Natural killer cell (primary cell): ENCODE data around the gene PSRC1. TPM values are rescaled to one million over a fixed set of nuclear protein-coding genes. Genes with fewer than 3 reads are reported as not detected.

Experiments used
- ATAC-seq, 3 donors: fragments of 150-1000 bp in 2 of 3; fragments of 200-7000 bp in 1 of 3; cut with Tn5 transposase; 1 replicate in 1 of 3; 2 replicates in 2 of 3; pipeline ENCODE4 v1.10.0; 2021; ENCODE audit warnings: mild to moderate bottlenecking in 2 of 3, moderate library complexity in 2 of 3
- DNase-seq, 2 donors: peaks; one replicate each; pipeline versions ENCODE4 v3.0.0 to v3.0.0-alpha.2; 2013 to 2021; ENCODE audit warnings: mixed read lengths in 1 of 2
- H3K27ac ChIP-seq: one replicate; pipeline ENCODE4 v1.5.1; 2013; ENCODE audit warnings: mild to moderate bottlenecking, low read length
- H3K27me3 ChIP-seq: one replicate; pipeline ENCODE4 v1.6.1; 2013; ENCODE audit warnings: low read length; ENCODE audit not compliant: control insufficient read depth, insufficient read depth
- H3K36me3 ChIP-seq: one replicate; pipeline ENCODE4 v1.6.1; 2013; ENCODE audit warnings: low read length; ENCODE audit not compliant: control insufficient read depth, insufficient read depth
- H3K4me1 ChIP-seq: one replicate; pipeline ENCODE4 v1.6.1; 2013; ENCODE audit warnings: low read length; ENCODE audit not compliant: control insufficient read depth, insufficient read depth
- H3K4me3 ChIP-seq: one replicate; pipeline ENCODE4 v1.5.1; 2013; ENCODE audit warnings: low read length
- H3K9me3 ChIP-seq: one replicate; pipeline ENCODE4 v1.6.1; 2013; ENCODE audit warnings: low read length; ENCODE audit not compliant: control insufficient read depth, insufficient read depth
- H3K27ac Mint-ChIP-seq, 2 donors: one replicate each; pipeline ENCODE4 v1.8.0; 2022; ENCODE audit warnings: mild to moderate bottlenecking in 2 of 2, mixed read lengths in 2 of 2, moderate library complexity in 1 of 2
- H3K27me3 Mint-ChIP-seq, 2 donors: one replicate each; pipeline ENCODE4 v1.8.0; 2022; ENCODE audit warnings: low read depth in 2 of 2, mixed read lengths in 2 of 2
- H3K36me3 Mint-ChIP-seq: one replicate; pipeline ENCODE4 v1.8.0; 2022; ENCODE audit warnings: mixed read lengths
- H3K4me1 Mint-ChIP-seq, 2 donors: one replicate each; pipeline ENCODE4 v1.8.0; 2022; ENCODE audit warnings: mixed read lengths in 2 of 2
- H3K4me3 Mint-ChIP-seq: one replicate; pipeline ENCODE4 v1.8.0; 2022; ENCODE audit warnings: mild to moderate bottlenecking, moderate library complexity, mixed read lengths
- H3K9me3 Mint-ChIP-seq, 2 donors: one replicate each; pipeline ENCODE4 v1.8.0; 2022; ENCODE audit warnings: mixed read lengths in 2 of 2
- WGBS: methylation state at CpG from one replicate; pipeline ENCODE4 v1.1.7; 2013; ENCODE audit warnings: missing lambda C conversion rate; ENCODE audit not compliant: insufficient coverage; 5-methylcytosine and 5-hydroxymethylcytosine counted together
- intact Hi-C: fragments of 100-400 bp; cut with micrococcal nuclease; formaldehyde crosslinking; loops from one replicate; pipeline ENCODE4 v1.14.2; 2022
- total RNA-seq, 4 donors: library from RNA; stranded (reverse); fragments of 120-200 nt in 1 of 4; gene quantifications; one replicate each; pipeline versions ENCODE4 v1.2.3 to v1.2.4, GENCODE V29; 2013 to 2022
- TF ChIP-seq, protein P1 (sequence below): fragments of 200-600 bp; IDR thresholded peaks from one replicate; pipeline ENCODE4 v1.8.0; 2022; ENCODE audit warnings: antibody characterized with exemption

Gene PSRC1
- total RNA-seq, 3 donors from 2014 or later (not counting 1 experiment from before 2014, with no cell fraction given): 1.1 to 2.4 (median 1.9) TPM

DNA sequence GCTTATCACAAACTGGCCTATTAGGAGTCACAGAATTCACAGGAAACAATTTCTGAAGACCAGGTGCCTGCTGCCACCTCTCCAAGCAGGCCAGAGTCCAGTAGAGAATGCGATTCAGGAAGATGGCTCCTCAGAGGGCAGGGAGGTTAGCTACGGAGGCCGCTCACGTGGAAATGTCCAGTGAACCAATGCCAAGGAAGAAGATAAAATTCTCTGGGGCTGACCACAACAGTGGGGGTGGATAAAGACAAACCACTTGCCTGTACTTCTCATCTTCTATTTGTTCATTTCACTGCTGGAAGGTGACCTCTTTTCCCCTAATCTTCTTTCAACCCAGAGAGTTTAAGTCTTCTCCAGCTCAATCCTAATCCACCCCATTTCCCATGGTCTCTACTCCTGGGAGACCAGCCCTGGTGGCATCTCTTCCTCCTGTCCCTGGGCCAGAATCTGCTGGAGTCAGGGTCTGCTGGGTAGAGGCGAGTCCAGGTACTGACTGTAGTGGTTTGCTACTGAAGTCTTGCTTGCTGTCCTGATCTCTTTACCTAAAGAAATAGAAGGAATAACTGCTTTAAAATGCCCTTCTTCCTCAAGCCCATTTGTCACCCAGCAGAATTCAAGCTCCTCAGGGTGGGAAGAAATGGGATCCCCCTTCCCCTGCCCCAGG lies 3.2 kb downstream of the PSRC1 start:
- Mint-ChIP-seq H3K4me3 (no peak overlapping the region), H3K4me1 (peaks cover 21 to 25% of the 10 kb centered on the region in 2 donors)
- WGBS: 98% methylated on average over 4 of the region's 5 CpGs

GRCh38 chr1:109277434-109278204 lies 5.3 kb downstream of the PSRC1 start:
- Mint-ChIP-seq H3K27me3 (no peaks in the 10 kb centered on the region), H3K9me3 (no peaks in the 10 kb centered on the region), H3K4me1 (peaks cover 6 to 17% of the 10 kb centered on the region in 2 donors), H3K4me3 (no peak overlapping the region), H3K36me3 (no peaks in the 10 kb centered on the region), H3K27ac (no peak overlapping the region)
- TF ChIP-seq, protein P1, sequence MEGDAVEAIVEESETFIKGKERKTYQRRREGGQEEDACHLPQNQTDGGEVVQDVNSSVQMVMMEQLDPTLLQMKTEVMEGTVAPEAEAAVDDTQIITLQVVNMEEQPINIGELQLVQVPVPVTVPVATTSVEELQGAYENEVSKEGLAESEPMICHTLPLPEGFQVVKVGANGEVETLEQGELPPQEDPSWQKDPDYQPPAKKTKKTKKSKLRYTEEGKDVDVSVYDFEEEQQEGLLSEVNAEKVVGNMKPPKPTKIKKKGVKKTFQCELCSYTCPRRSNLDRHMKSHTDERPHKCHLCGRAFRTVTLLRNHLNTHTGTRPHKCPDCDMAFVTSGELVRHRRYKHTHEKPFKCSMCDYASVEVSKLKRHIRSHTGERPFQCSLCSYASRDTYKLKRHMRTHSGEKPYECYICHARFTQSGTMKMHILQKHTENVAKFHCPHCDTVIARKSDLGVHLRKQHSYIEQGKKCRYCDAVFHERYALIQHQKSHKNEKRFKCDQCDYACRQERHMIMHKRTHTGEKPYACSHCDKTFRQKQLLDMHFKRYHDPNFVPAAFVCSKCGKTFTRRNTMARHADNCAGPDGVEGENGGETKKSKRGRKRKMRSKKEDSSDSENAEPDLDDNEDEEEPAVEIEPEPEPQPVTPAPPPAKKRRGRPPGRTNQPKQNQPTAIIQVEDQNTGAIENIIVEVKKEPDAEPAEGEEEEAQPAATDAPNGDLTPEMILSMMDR: peak; percentile 83
- DNase-seq (peak; percentile 60 to 75), ATAC-seq (peak; percentile 76 to 94 (median 87))
- Histone ChIP-seq H3K36me3 (no peaks in the 10 kb centered on the region), H3K27me3 (no peaks in the 10 kb centered on the region), H3K27ac (no peak overlapping the region), H3K9me3 (no peaks in the 10 kb centered on the region), H3K4me3 (no peak overlapping the region), H3K4me1 (peaks cover 10% of the 10 kb centered on the region)
- intact Hi-C loops: loop anchor here (1.0 kb wide), 2 partner anchors 122 to 255 kb away; no protein-coding TSS in a partner anchor
- 81% methylated on average over 7 of the region's 7 CpGs for WGBS

More for the DNA sequence above, 3.2 kb downstream of the PSRC1 start:
- Mint-ChIP-seq H3K36me3 (no peaks in the 10 kb centered on the region), H3K27me3 (no peaks in the 10 kb centered on the region), H3K27ac (no peak overlapping the region), H3K9me3 (no peaks in the 10 kb centered on the region)
- Histone ChIP-seq H3K4me3 (no peak overlapping the region), H3K27ac (no peak overlapping the region), H3K36me3 (no peaks in the 10 kb centered on the region), H3K27me3 (no peaks in the 10 kb centered on the region), H3K9me3 (no peaks in the 10 kb centered on the region), H3K4me1 (peaks cover 24% of the 10 kb centered on the region)
- intact Hi-C loops: no loop called here
- TF ChIP-seq, protein P1: no peak
- DNase-seq (no peak), ATAC-seq (no peak)

- Mint-ChIP-seq H3K36me3 (no peaks in the 10 kb centered on the region), H3K27me3 (no peaks in the 10 kb centered on the region), H3K4me3 (no peak overlapping the region), H3K27ac (no peak overlapping the region), H3K4me1 (peaks cover 0 to 9% of the 10 kb centered on the region in 2 donors), H3K9me3 (no peaks in the 10 kb centered on the region)
- H3K9me3 ChIP-seq: no peaks in the 10 kb centered on the region
- peaks cover 5% of the 10 kb centered on the region for H3K4me1 ChIP-seq
- TF ChIP-seq, protein P1: no peak
- ATAC-seq: no peak
- H3K4me3 ChIP-seq: no peak overlapping the region
- H3K27me3 ChIP-seq: no peaks in the 10 kb centered on the region
- WGBS: 93% methylated on average over 9 of the region's 9 CpGs
- DNase-seq: no peak
- intact Hi-C loops: no loop called here
- H3K36me3 ChIP-seq: no peaks in the 10 kb centered on the region
- no peak overlapping the region for H3K27ac ChIP-seq
Observed at GRCh38 chr1:109275706-109276345, 7.1 kb downstream of the PSRC1 start.
